Measurements from ENCODE around the gene HTRA2.

The HTRA2 gene

GRCh38 chr2:74575320-74575719, 45.6 kb downstream of the HTRA2 start:
- H3K9ac ChIP-seq (ENCODE audit: low read depth in 1 of 2, low read length in 2 of 2): no peak overlapping the region
- no peaks in the 10 kb centered on the region for H3K9me3 ChIP-seq (ENCODE audit: control insufficient read depth in 2 of 2, low read length in 2 of 2)
- H3K27me3 ChIP-seq (ENCODE audit: control insufficient read depth in 2 of 2, insufficient read depth in 2 of 2, low read length in 2 of 2): no peaks in the 10 kb centered on the region
- no peak overlapping the region for H3K4me3 ChIP-seq (ENCODE audit: low read length in 2 of 2)
- H3K4me1 ChIP-seq (ENCODE audit: control insufficient read depth in 2 of 2, insufficient read depth in 2 of 2, low read length in 2 of 2): no peaks in the 10 kb centered on the region
- no peak overlapping the region for H3K27ac ChIP-seq (ENCODE audit: low read depth in 2 of 2, low read length in 2 of 2)
- H3K36me3 ChIP-seq (ENCODE audit: control insufficient read depth in 2 of 2, insufficient read depth in 2 of 2, low read length in 2 of 2): no peaks in the 10 kb centered on the region

GRCh38 chr2:74576211-74576862, 46.6 kb downstream of the HTRA2 start:
- no peaks in the 10 kb centered on the region for H3K36me3 ChIP-seq (ENCODE audit: control insufficient read depth in 2 of 2, insufficient read depth in 2 of 2, low read length in 2 of 2)
- H3K4me1 ChIP-seq (ENCODE audit: control insufficient read depth in 2 of 2, insufficient read depth in 2 of 2, low read length in 2 of 2): no peaks in the 10 kb centered on the region
- H3K27me3 ChIP-seq (ENCODE audit: control insufficient read depth in 2 of 2, insufficient read depth in 2 of 2, low read length in 2 of 2): no peaks in the 10 kb centered on the region
- H3K4me3 ChIP-seq (ENCODE audit: low read length in 2 of 2): no peak overlapping the region
- H3K27ac ChIP-seq (ENCODE audit: low read depth in 2 of 2, low read length in 2 of 2): peak overlapping the region; percentile 6 to 19
- no peaks in the 10 kb centered on the region for H3K9me3 ChIP-seq (ENCODE audit: control insufficient read depth in 2 of 2, low read length in 2 of 2)
- no peak overlapping the region for H3K9ac ChIP-seq (ENCODE audit: low read depth in 1 of 2, low read length in 2 of 2)

GRCh38 chr2:74576863-74577229, 47.1 kb downstream of the HTRA2 start:
- H3K9ac ChIP-seq (ENCODE audit: low read depth in 1 of 2, low read length in 2 of 2): no peak overlapping the region
- H3K36me3 ChIP-seq (ENCODE audit: control insufficient read depth in 2 of 2, insufficient read depth in 2 of 2, low read length in 2 of 2): no peaks in the 10 kb centered on the region
- H3K27ac ChIP-seq (ENCODE audit: low read depth in 2 of 2, low read length in 2 of 2): peak overlapping the region; percentile 19 to 46
- H3K4me3 ChIP-seq (ENCODE audit: low read length in 2 of 2): no peak overlapping the region
- no peaks in the 10 kb centered on the region for H3K9me3 ChIP-seq (ENCODE audit: control insufficient read depth in 2 of 2, low read length in 2 of 2)
- no peaks in the 10 kb centered on the region for H3K4me1 ChIP-seq (ENCODE audit: control insufficient read depth in 2 of 2, insufficient read depth in 2 of 2, low read length in 2 of 2)
- H3K27me3 ChIP-seq (ENCODE audit: control insufficient read depth in 2 of 2, insufficient read depth in 2 of 2, low read length in 2 of 2): no peaks in the 10 kb centered on the region

GRCh38 chr2:74577448-74577847, 47.7 kb downstream of the HTRA2 start:
- H3K4me1 ChIP-seq (ENCODE audit: control insufficient read depth in 2 of 2, insufficient read depth in 2 of 2, low read length in 2 of 2): no peaks in the 10 kb centered on the region
- H3K27me3 ChIP-seq (ENCODE audit: control insufficient read depth in 2 of 2, insufficient read depth in 2 of 2, low read length in 2 of 2): no peaks in the 10 kb centered on the region
- no peaks in the 10 kb centered on the region for H3K36me3 ChIP-seq (ENCODE audit: control insufficient read depth in 2 of 2, insufficient read depth in 2 of 2, low read length in 2 of 2)
- H3K4me3 ChIP-seq (ENCODE audit: low read length in 2 of 2): no peak overlapping the region
- H3K27ac ChIP-seq (ENCODE audit: low read depth in 2 of 2, low read length in 2 of 2): peak overlapping the region; percentile 19 to 46
- H3K9ac ChIP-seq (ENCODE audit: low read depth in 1 of 2, low read length in 2 of 2): no peak overlapping the region
- no peaks in the 10 kb centered on the region for H3K9me3 ChIP-seq (ENCODE audit: control insufficient read depth in 2 of 2, low read length in 2 of 2)

GRCh38 chr2:74578408-74578807, 48.7 kb downstream of the HTRA2 start:
- H3K36me3 ChIP-seq (ENCODE audit: control insufficient read depth in 2 of 2, insufficient read depth in 2 of 2, low read length in 2 of 2): no peaks in the 10 kb centered on the region
- no peak overlapping the region for H3K4me3 ChIP-seq (ENCODE audit: low read length in 2 of 2)
- H3K9ac ChIP-seq (ENCODE audit: low read depth in 1 of 2, low read length in 2 of 2): no peak overlapping the region
- H3K4me1 ChIP-seq (ENCODE audit: control insufficient read depth in 2 of 2, insufficient read depth in 2 of 2, low read length in 2 of 2): no peaks in the 10 kb centered on the region
- no peak overlapping the region for H3K27ac ChIP-seq (ENCODE audit: low read depth in 2 of 2, low read length in 2 of 2)
- no peaks in the 10 kb centered on the region for H3K27me3 ChIP-seq (ENCODE audit: control insufficient read depth in 2 of 2, insufficient read depth in 2 of 2, low read length in 2 of 2)
- H3K9me3 ChIP-seq (ENCODE audit: control insufficient read depth in 2 of 2, low read length in 2 of 2): no peaks in the 10 kb centered on the region

- Histone ChIP-seq H3K9ac (ENCODE audit: low read depth in 1 of 2, low read length in 2 of 2) (no peak overlapping the region), H3K27me3 (ENCODE audit: control insufficient read depth in 2 of 2, insufficient read depth in 2 of 2, low read length in 2 of 2) (no peaks in the 10 kb centered on the region), H3K9me3 (ENCODE audit: control insufficient read depth in 2 of 2, low read length in 2 of 2) (no peaks in the 10 kb centered on the region), H3K4me1 (ENCODE audit: control insufficient read depth in 2 of 2, insufficient read depth in 2 of 2, low read length in 2 of 2) (no peaks in the 10 kb centered on the region), H3K27ac (ENCODE audit: low read depth in 2 of 2, low read length in 2 of 2) (no peak overlapping the region), H3K4me3 (ENCODE audit: low read length in 2 of 2) (no peak overlapping the region), H3K36me3 (ENCODE audit: control insufficient read depth in 2 of 2, insufficient read depth in 2 of 2, low read length in 2 of 2) (no peaks in the 10 kb centered on the region)
Measured at GRCh38 chr2:74581463-74581862, 51.7 kb downstream of the HTRA2 start.

GRCh38 chr2:74582184-74582583, 52.5 kb downstream of the HTRA2 start:
- Histone ChIP-seq H3K27me3 (ENCODE audit: control insufficient read depth in 2 of 2, insufficient read depth in 2 of 2, low read length in 2 of 2) (no peaks in the 10 kb centered on the region), H3K9me3 (ENCODE audit: control insufficient read depth in 2 of 2, low read length in 2 of 2) (no peaks in the 10 kb centered on the region), H3K27ac (ENCODE audit: low read depth in 2 of 2, low read length in 2 of 2) (no peak overlapping the region), H3K9ac (ENCODE audit: low read depth in 1 of 2, low read length in 2 of 2) (no peak overlapping the region), H3K36me3 (ENCODE audit: control insufficient read depth in 2 of 2, insufficient read depth in 2 of 2, low read length in 2 of 2) (no peaks in the 10 kb centered on the region), H3K4me1 (ENCODE audit: control insufficient read depth in 2 of 2, insufficient read depth in 2 of 2, low read length in 2 of 2) (no peaks in the 10 kb centered on the region), H3K4me3 (ENCODE audit: low read length in 2 of 2) (no peak overlapping the region)
